ES-I3 (cell line): ENCODE data around the gene RBMS3.
"Not testable (repeated sequence)": the region's sequence is repeated elsewhere in the genome, so short reads cannot be mapped to it uniquely, and the experiment has no call there.

Source experiments
- H3K36me3 ChIP-seq: 2 replicates; pipeline ENCODE4 v1.6.1; 2013; ENCODE audit warnings: mild to moderate bottlenecking, low read length, control low read depth, moderate library complexity; ENCODE audit not compliant: insufficient read depth
- H3K4me1 ChIP-seq: 2 replicates; pipeline ENCODE4 v1.6.1; 2013; ENCODE audit warnings: mild to moderate bottlenecking, control low read depth, low read length; ENCODE audit not compliant: insufficient read depth
- H3K9ac ChIP-seq: 2 replicates; pipeline ENCODE4 v1.6.1; 2013; ENCODE audit warnings: low read depth, mild to moderate bottlenecking, low read length, moderate library complexity
- H3K9me3 ChIP-seq: 2 replicates; pipeline ENCODE4 v1.6.1; 2013; ENCODE audit warnings: mild to moderate bottlenecking, low read length, moderate library complexity; ENCODE audit not compliant: control insufficient read depth, insufficient read depth

RBMS3 gene

DNA sequence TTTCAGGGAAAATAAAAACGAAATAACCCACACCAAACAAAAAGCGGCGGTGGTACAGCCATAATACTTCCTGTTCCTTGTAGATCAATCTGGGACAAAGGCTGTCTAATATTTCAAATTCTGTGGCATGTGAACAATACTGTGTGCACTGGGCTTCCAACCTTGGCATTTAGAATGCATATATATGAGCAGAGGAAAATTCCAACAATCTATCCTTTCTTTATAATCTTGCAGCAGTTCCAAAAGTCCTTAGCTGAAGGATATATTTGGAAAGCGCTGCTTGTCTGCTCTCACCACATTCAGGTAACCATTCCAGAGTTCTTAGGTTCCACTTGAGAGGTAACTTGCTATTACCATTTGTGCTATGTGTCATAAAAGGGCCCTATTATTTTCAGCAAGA lies 231.8 kb downstream of the RBMS3 start:
- H3K9me3 ChIP-seq, result no peaks in the 10 kb centered on the region
- H3K9ac ChIP-seq, result no peak overlapping the region
- H3K4me1 ChIP-seq, result peaks cover 25% of the 10 kb centered on the region
- H3K36me3 ChIP-seq, result no peaks in the 10 kb centered on the region

GRCh38 chr3:29513236-29513635 lies 232.4 kb downstream of the RBMS3 start:
- Histone ChIP-seq H3K4me1 (peaks cover 25% of the 10 kb centered on the region), H3K9me3 (no peaks in the 10 kb centered on the region), H3K9ac (no peak overlapping the region), H3K36me3 (no peaks in the 10 kb centered on the region)

- H3K4me1 ChIP-seq, result peaks cover 25% of the 10 kb centered on the region
- H3K36me3 ChIP-seq, result no peaks in the 10 kb centered on the region
- H3K9ac ChIP-seq, result no peak overlapping the region
- H3K9me3 ChIP-seq, result no peaks in the 10 kb centered on the region
Measured at GRCh38 chr3:29514170-29514569, 233.3 kb downstream of the RBMS3 start.

- Histone ChIP-seq H3K4me1 (peaks cover 25% of the 10 kb centered on the region), H3K9ac (no peak overlapping the region), H3K9me3 (no peaks in the 10 kb centered on the region), H3K36me3 (no peaks in the 10 kb centered on the region)
Measured at GRCh38 chr3:29514912-29515311, 234.0 kb downstream of the RBMS3 start.

GRCh38 chr3:29515451-29515850 lies 234.6 kb downstream of the RBMS3 start:
- peaks cover 25% of the 10 kb centered on the region for H3K4me1 ChIP-seq
- H3K9me3 ChIP-seq, result no peaks in the 10 kb centered on the region
- no peak overlapping the region for H3K9ac ChIP-seq
- H3K36me3 ChIP-seq, result no peaks in the 10 kb centered on the region

GRCh38 chr3:29516164-29516563 lies 235.3 kb downstream of the RBMS3 start:
- Histone ChIP-seq H3K4me1 (peaks cover 25% of the 10 kb centered on the region), H3K9ac (no peak overlapping the region), H3K36me3 (no peaks in the 10 kb centered on the region), H3K9me3 (no peaks in the 10 kb centered on the region)

DNA sequence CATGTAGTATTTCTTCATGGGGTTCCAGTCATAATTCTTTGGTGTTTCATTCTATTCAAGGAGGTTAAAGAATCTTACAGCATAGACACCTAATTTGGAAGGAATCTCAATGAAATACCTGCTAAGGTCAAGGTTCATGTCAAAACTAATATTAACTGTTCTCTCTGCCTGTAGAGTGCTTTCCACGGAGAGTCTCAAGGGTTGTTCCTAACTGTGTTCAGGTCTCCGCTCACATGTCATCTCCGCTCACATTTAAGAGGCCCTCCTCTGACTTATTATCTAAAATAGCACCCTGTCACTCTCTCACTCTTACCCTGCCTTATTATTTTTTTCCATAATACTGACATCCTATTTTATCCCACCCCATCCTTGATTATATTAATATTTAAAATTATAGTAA lies 239.9 kb downstream of the RBMS3 start:
- no peaks in the 10 kb centered on the region for H3K36me3 ChIP-seq
- no peaks in the 10 kb centered on the region for H3K9me3 ChIP-seq
- peaks cover 3% of the 10 kb centered on the region for H3K4me1 ChIP-seq
- no peak overlapping the region for H3K9ac ChIP-seq

DNA sequence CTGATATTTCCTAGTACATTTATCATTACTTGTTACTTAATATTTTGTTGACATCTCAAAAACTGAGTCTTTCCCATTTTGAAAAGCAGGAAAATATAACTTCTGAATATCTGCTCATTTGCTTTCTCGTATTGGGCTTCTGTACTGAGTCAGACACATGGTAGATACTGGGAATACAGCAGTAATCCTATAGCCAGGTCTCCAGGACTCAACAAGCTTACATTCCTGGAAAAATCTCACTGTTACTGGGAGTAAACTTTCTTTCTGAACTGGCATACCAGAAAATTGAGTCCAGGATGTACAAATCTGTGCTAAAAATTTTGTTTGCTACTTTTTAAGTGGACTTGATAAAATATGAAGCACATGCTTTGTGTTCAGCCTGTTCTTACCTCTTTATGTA lies 240.4 kb downstream of the RBMS3 start:
- Histone ChIP-seq H3K9me3 (no peaks in the 10 kb centered on the region), H3K9ac (no peak overlapping the region), H3K36me3 (no peaks in the 10 kb centered on the region), H3K4me1 (no peaks in the 10 kb centered on the region)

DNA sequence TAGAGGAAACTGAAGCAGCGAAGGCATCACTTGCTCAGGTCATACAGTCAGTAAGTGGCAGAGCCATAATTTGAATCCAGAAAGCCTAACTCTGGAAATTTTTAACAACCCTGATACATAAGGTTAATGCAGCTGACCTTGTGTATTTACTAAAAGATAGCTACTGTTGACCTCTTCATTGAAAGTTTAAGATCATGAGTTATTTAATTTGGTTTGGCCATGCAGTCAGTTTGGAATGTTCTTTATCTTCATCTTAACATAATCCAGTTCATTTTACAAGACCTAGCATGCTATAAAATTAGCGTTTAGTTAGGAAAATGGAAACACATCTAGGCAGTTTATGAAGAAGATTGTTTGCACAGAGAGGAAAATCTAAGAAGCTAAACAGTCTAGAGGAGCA lies 240.9 kb downstream of the RBMS3 start:
- no peaks in the 10 kb centered on the region for H3K36me3 ChIP-seq
- no peaks in the 10 kb centered on the region for H3K9me3 ChIP-seq
- no peak overlapping the region for H3K9ac ChIP-seq
- H3K4me1 ChIP-seq, result no peaks in the 10 kb centered on the region

GRCh38 chr3:29524433-29524832 lies 243.6 kb downstream of the RBMS3 start:
- not testable (repeated sequence) for H3K9me3 ChIP-seq, H3K4me1 ChIP-seq

GRCh38 chr3:29525254-29525881 lies 244.5 kb downstream of the RBMS3 start:
- no peak overlapping the region for H3K9ac ChIP-seq
- no peaks in the 10 kb centered on the region for H3K9me3 ChIP-seq
- no peaks in the 10 kb centered on the region for H3K36me3 ChIP-seq
- H3K4me1 ChIP-seq, result no peaks in the 10 kb centered on the region

More at GRCh38 chr3:29524433-29524832, 243.6 kb downstream of the RBMS3 start:
- H3K36me3 ChIP-seq, H3K9ac ChIP-seq: not testable (repeated sequence)

DNA sequence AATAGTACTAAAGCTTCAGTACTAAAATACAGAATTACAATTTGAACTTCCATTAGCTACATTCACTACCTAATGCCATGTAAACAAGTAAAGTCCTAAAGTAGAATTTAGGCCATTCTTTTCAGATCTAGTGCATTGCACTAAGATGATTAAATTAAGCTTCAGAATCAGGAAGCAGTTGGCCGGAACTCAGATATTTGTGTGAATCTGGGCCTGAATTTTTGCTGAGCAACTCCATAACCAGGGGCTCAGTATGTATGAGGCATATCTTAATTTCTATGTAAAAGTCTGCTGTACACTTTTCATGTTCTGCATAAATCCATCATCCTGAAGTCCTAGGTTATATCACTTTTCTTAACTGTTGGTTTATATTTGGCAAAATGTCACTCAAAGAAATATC lies 246.4 kb downstream of the RBMS3 start:
- no peaks in the 10 kb centered on the region for H3K36me3 ChIP-seq
- no peaks in the 10 kb centered on the region for H3K4me1 ChIP-seq

DNA sequence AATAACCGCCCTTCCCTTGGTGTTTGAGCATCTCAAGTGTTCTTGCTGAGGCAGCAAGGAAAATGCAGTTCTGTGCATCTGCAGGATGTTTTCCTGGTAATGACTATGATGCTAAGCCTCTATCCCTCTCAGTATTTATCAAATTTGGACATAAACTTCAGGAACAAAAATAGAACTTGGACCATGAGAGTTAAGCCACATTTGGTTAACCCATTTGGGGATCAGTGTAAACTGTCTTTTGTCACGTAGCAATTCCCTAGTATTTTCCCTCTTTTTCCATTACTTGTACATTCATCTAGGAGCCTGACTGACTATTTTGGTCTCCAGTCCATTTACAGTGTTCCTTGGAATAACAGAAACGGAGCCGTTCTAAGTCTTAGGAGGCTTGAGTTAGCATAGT lies 250.8 kb downstream of the RBMS3 start:
- no peak overlapping the region for H3K9ac ChIP-seq
- no peaks in the 10 kb centered on the region for H3K36me3 ChIP-seq
- H3K4me1 ChIP-seq, result no peaks in the 10 kb centered on the region; the same call in 1 of the 2 replicates
- no peaks in the 10 kb centered on the region for H3K9me3 ChIP-seq

More for the DNA sequence above, 246.4 kb downstream of the RBMS3 start:
- Histone ChIP-seq H3K9ac (no peak overlapping the region), H3K9me3 (no peaks in the 10 kb centered on the region)

DNA sequence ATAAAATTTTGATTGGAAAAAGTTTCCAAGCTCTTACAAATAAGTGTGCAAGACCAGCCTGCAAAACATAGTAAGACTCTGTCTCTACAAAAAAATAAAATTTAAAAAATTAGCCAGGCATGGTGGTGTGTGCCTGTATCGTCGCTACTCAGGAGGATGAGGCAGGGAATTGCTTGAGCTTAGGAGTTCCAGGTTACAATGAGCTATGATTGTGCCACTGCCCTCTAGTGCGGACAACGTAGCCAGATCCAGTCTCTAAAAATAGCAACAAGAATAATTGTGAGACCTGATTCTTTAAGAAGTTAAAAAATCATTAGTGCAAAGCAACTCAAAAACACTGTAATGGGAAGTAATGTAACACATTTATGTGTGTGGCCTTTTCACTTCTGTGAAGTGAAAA lies 251.6 kb downstream of the RBMS3 start:
- H3K36me3 ChIP-seq, result no peaks in the 10 kb centered on the region
- H3K4me1 ChIP-seq, result no peaks in the 10 kb centered on the region; the same call in 1 of the 2 replicates
- H3K9me3 ChIP-seq, result no peaks in the 10 kb centered on the region
- no peak overlapping the region for H3K9ac ChIP-seq

GRCh38 chr3:29534006-29534405 lies 253.1 kb downstream of the RBMS3 start:
- no peaks in the 10 kb centered on the region; the same call in 1 of the 2 replicates for H3K4me1 ChIP-seq
- no peak overlapping the region for H3K9ac ChIP-seq
- no peaks in the 10 kb centered on the region for H3K9me3 ChIP-seq
- H3K36me3 ChIP-seq, result no peaks in the 10 kb centered on the region
